Type B pancreatic cell (in vitro differentiated cells): ENCODE results near the gene C22orf15. TPM values are rescaled to one million over a fixed set of nuclear protein-coding genes. Genes with fewer than 3 reads are reported as not detected.
A peak's percentile ranks its signal among the peaks of the same experiment; 100 is the strongest.

Experiments used
- DNase-seq: peaks from one replicate; pipeline ENCODE4 v3.0.0; 2021; ENCODE audit warnings: mixed read lengths; ENCODE audit not compliant: unreplicated experiment; ENCODE audit errors: extremely low spot score
- H3K27ac Mint-ChIP-seq: 2 replicates; pipeline ENCODE4 v1.8.0; 2021; ENCODE audit warnings: mild to moderate bottlenecking, mixed read lengths
- H3K27me3 Mint-ChIP-seq: 2 replicates; pipeline ENCODE4 v1.8.0; 2021; ENCODE audit warnings: mixed read lengths
- H3K36me3 Mint-ChIP-seq: 2 replicates; pipeline ENCODE4 v1.8.0; 2021; ENCODE audit warnings: mixed read lengths
- H3K4me1 Mint-ChIP-seq: one replicate; pipeline ENCODE4 v1.8.0; 2021; ENCODE audit warnings: mixed read lengths; ENCODE audit not compliant: unreplicated experiment
- H3K4me3 Mint-ChIP-seq: 2 replicates; pipeline ENCODE4 v1.8.0; 2021; ENCODE audit warnings: mild to moderate bottlenecking, mixed read lengths
- H3K9me3 Mint-ChIP-seq: 2 replicates; pipeline ENCODE4 v1.8.0; 2021; ENCODE audit warnings: mixed read lengths
- CTCF ChIP-seq: fragments of 200-600 bp; sonication (generic); conservative IDR thresholded peaks from 2 replicates; pipeline ENCODE4 v1.5.0; 2021; ENCODE audit warnings: antibody characterized with exemption, mild to moderate bottlenecking
- total RNA-seq: library from RNA; stranded (reverse); gene quantifications from 2 replicates; pipeline ENCODE4 v1.2.1, GENCODE V29; 2021; ENCODE audit warnings: low replicate concordance

C22orf15 gene
- total RNA-seq, 1 donor from 2014 or later, result 1.7 TPM

GRCh38 chr22:23752090-23752691 is 10.6 kb upstream of the C22orf15 start:
- Mint-ChIP-seq H3K27me3 (no peaks in the 10 kb centered on the region), H3K36me3 (peaks cover 6% of the 10 kb centered on the region), H3K9me3 (no peaks in the 10 kb centered on the region), H3K27ac (no peak overlapping the region), H3K4me3 (peak overlapping the region; percentile 79), H3K4me1 (peaks cover 17% of the 10 kb centered on the region)
- no peak for DNase-seq
- TF ChIP-seq CTCF, result no peak

GRCh38 chr22:23752750-23753149 is 10.0 kb upstream of the C22orf15 start:
- TF ChIP-seq CTCF, result no peak
- peak overlapping the region; percentile 68 for H3K4me3 Mint-ChIP-seq

GRCh38 chr22:23753385-23753784 is 9.4 kb upstream of the C22orf15 start:
- Mint-ChIP-seq H3K36me3 (peaks cover 6% of the 10 kb centered on the region), H3K4me1 (peaks cover 17% of the 10 kb centered on the region), H3K27me3 (no peaks in the 10 kb centered on the region), H3K9me3 (no peaks in the 10 kb centered on the region), H3K4me3 (peak overlapping the region; percentile 36), H3K27ac (no peak overlapping the region)
- no peak for TF ChIP-seq CTCF
- no peak for DNase-seq

More at GRCh38 chr22:23752750-23753149, 10.0 kb upstream of the C22orf15 start:
- no peaks in the 10 kb centered on the region for H3K27me3 Mint-ChIP-seq
- H3K4me1 Mint-ChIP-seq, result peaks cover 17% of the 10 kb centered on the region
- no peak overlapping the region for H3K27ac Mint-ChIP-seq
- peaks cover 6% of the 10 kb centered on the region for H3K36me3 Mint-ChIP-seq
- H3K9me3 Mint-ChIP-seq, result no peaks in the 10 kb centered on the region
- no peak for DNase-seq

- no peak for DNase-seq
- Mint-ChIP-seq H3K4me1 (peaks cover 17% of the 10 kb centered on the region), H3K27me3 (no peaks in the 10 kb centered on the region), H3K9me3 (no peaks in the 10 kb centered on the region), H3K4me3 (peak within 1 kb of the TSS; percentile 36), H3K27ac (peak within 1 kb of the TSS; percentile 42), H3K36me3 (peaks cover 6% of the 10 kb centered on the region)
- no peak for TF ChIP-seq CTCF
Observed at GRCh38 chr22:23754220-23754919, 8.4 kb upstream of the C22orf15 start, which contains the start of gene VPREB3. VPREB3 (minus strand) TSS chr22:23754425; CDS start chr22:23754363, 62 bp downstream.

- peaks cover 11% of the 10 kb centered on the region for H3K4me1 Mint-ChIP-seq
- TF ChIP-seq CTCF, result no peak
- peak overlapping the region; percentile 13 for H3K4me3 Mint-ChIP-seq
- no peaks in the 10 kb centered on the region for H3K27me3 Mint-ChIP-seq
- H3K27ac Mint-ChIP-seq, result peak overlapping the region; percentile 42
- DNase-seq, result no peak
- no peaks in the 10 kb centered on the region for H3K36me3 Mint-ChIP-seq
- H3K9me3 Mint-ChIP-seq, result no peaks in the 10 kb centered on the region
Observed at GRCh38 chr22:23754980-23755636, 7.7 kb upstream of the C22orf15 start.
